Measurements from ENCODE around the gene MRM3. TPM values are rescaled to one million over a fixed set of nuclear protein-coding genes. Genes with fewer than 3 reads are reported as not detected.
"Not testable (repeated sequence)": the region's sequence is repeated elsewhere in the genome, so short reads cannot be mapped to it uniquely, and the experiment has no call there.

The MRM3 gene
- total RNA-seq, 2 experiments from 2014 or later = 18.3 to 21.5 TPM

GRCh38 chr17:748604-749003 is 33.5 kb upstream of the MRM3 start:
- peaks cover 33% of the 10 kb centered on the region for H3K36me3 Mint-ChIP-seq
- H3K27ac Mint-ChIP-seq; ATAC-seq (ENCODE audit: low read depth): not testable (repeated sequence)

DNA sequence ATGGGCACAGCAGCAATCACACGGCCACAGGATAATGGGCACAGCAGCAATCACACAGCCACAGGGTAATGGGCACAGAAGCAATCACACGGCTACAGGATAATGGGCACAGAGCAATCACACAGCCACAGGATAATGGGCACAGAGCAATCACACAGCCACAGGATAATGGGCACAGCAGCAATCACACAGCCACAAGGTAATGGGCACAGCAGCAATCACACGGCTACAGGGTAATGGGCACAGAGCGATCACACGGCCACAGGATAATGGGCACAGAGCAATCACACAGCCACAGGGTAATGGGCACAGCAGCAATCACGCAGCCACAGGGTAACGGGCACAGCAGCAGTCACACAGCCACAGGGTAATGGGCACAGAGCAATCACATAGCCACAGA is 32.8 kb upstream of the MRM3 start:
- ATAC-seq (ENCODE audit: low read depth); DNase-seq; H3K27me3 Mint-ChIP-seq; H3K9me3 Mint-ChIP-seq; H3K27ac Mint-ChIP-seq: not testable (repeated sequence)
- peak overlapping the region; percentile 27 for H3K4me3 Mint-ChIP-seq
- peaks cover 29% of the 10 kb centered on the region for H3K36me3 Mint-ChIP-seq
- peaks cover 25% of the 10 kb centered on the region for H3K4me1 Mint-ChIP-seq
- POLR2A ChIA-PET = interaction anchor here (2.9 kb wide), 1 partner anchor 34 kb away, joined by 21 read pairs; the partner anchor contains the start of gene VPS53

More at GRCh38 chr17:748604-749003, 33.5 kb upstream of the MRM3 start:
- POLR2A ChIA-PET, H3K4me3 Mint-ChIP-seq, H3K27me3 Mint-ChIP-seq, H3K9me3 Mint-ChIP-seq, DNase-seq: not testable (repeated sequence)
- peaks cover 25% of the 10 kb centered on the region for H3K4me1 Mint-ChIP-seq

DNA sequence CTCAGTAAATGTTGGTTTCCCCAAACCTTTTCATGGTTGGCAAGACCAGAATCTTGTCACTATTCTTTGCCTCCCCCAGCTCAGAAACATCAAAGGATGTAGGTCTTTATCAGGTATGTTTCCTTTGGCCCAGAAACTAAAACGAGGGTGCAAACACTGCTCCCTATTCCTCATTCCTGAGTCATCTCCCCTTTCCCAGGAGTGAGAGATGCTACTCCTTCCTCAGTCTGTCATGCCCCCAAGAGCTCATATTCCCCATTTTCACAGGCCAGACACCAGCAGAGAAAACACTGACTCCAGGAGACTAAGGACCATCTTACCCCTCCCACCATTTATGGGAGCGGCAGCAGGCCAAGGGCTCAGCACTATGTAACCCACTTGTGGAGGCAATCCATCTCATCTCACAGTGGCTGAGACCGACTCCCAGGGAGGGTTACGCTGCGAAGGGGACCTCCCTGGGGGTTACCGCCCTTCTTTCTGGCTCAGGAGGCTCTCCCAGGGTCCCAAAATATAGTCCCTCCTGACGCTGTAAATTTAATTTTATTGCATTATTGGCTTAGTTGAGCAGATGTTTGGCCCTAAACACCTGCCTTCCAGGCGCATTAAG is 31.6 kb upstream of the MRM3 start:
- no peaks in the 10 kb centered on the region for H3K27me3 Mint-ChIP-seq
- H3K4me3 Mint-ChIP-seq = peak overlapping the region; percentile 98
- peaks cover 4% of the 10 kb centered on the region for H3K9me3 Mint-ChIP-seq
- ATAC-seq (ENCODE audit: low read depth) = no peak
- H3K36me3 Mint-ChIP-seq = peaks cover 28% of the 10 kb centered on the region
- POLR2A ChIA-PET = interaction anchor here (0.6 to 2.9 kb wide), 5 partner anchors 14 to 230 kb away, joined by 3 to 21 read pairs (median 3); partner anchors contain the start of gene VPS53
- peak overlapping the region; percentile 44 for H3K27ac Mint-ChIP-seq
- no peak for DNase-seq
- H3K4me1 Mint-ChIP-seq = peaks cover 25% of the 10 kb centered on the region

GRCh38 chr17:751269-752001 is 30.7 kb upstream of the MRM3 start:
- DNase-seq = peak; percentile 74
- H3K27ac Mint-ChIP-seq = peak overlapping the region; percentile 96
- peaks cover 29% of the 10 kb centered on the region for H3K36me3 Mint-ChIP-seq
- peaks cover 4% of the 10 kb centered on the region for H3K9me3 Mint-ChIP-seq
- peak; percentile 51 for ATAC-seq (ENCODE audit: low read depth)
- POLR2A ChIA-PET = interaction anchor here (0.6 to 3.3 kb wide), 6 partner anchors 15 to 229 kb away, joined by 3 to 21 read pairs (median 4); partner anchors contain the start of genes GLOD4, MRM3 and VPS53
- H3K4me3 Mint-ChIP-seq = peak overlapping the region; percentile 98
- no peaks in the 10 kb centered on the region for H3K27me3 Mint-ChIP-seq
- peaks cover 25% of the 10 kb centered on the region for H3K4me1 Mint-ChIP-seq

- DNase-seq (peak; percentile 100), ATAC-seq (ENCODE audit: low read depth) (peak; percentile 88)
- Mint-ChIP-seq H3K27me3 (no peaks in the 10 kb centered on the region), H3K4me1 (peaks cover 25% of the 10 kb centered on the region), H3K27ac (peak within 1 kb of the TSS; percentile 97), H3K9me3 (peaks cover 4% of the 10 kb centered on the region), H3K4me3 (peak within 1 kb of the TSS; percentile 98), H3K36me3 (peaks cover 29% of the 10 kb centered on the region)
- POLR2A ChIA-PET = interaction anchor here (0.6 to 3.3 kb wide), 7 partner anchors 19 to 1077 kb away, joined by 3 to 21 read pairs (median 4); partner anchors contain the start of genes GLOD4, MRM3 and VPS53
Observed at GRCh38 chr17:752002-752619, 30.0 kb upstream of the MRM3 start, which contains the start of gene GEMIN4. Gene GEMIN4 (minus strand): TSS chr17:752264. CDS start chr17:752142, 122 bp downstream.

- H3K4me1 Mint-ChIP-seq = peaks cover 25% of the 10 kb centered on the region
- H3K4me3 Mint-ChIP-seq = peak overlapping the region; percentile 98
- DNase-seq (no peak), ATAC-seq (ENCODE audit: low read depth) (peak; percentile 7)
- POLR2A ChIA-PET = interaction anchor here (0.6 to 3.3 kb wide), 7 partner anchors 17 to 1076 kb away, joined by 3 to 12 read pairs (median 3); partner anchors contain the start of genes GLOD4, MRM3 and VPS53
- no peaks in the 10 kb centered on the region for H3K27me3 Mint-ChIP-seq
- peak overlapping the region; percentile 97 for H3K27ac Mint-ChIP-seq
- peaks cover 29% of the 10 kb centered on the region for H3K36me3 Mint-ChIP-seq
- peaks cover 4% of the 10 kb centered on the region for H3K9me3 Mint-ChIP-seq
Observed at GRCh38 chr17:752620-753219, 29.4 kb upstream of the MRM3 start.

DNA sequence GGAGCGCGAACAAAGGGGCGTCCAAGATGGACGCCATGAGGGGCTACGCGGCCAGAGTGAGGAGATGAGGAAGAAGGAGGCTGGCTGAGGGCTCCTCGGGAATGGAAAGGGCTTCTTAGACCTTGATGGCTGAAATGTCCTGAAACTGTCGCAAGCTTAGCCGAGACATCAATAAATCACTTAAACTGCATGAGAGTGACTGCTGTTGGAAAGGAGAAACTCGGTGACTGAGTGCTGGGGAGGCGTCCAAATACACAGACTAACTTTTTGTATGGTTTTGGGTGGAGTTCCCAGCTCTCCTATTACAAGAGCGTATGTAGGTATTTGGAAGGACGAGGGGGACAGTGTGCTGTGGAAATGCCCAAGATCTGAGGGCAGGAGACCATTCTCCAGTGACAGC is 28.7 kb upstream of the MRM3 start:
- Mint-ChIP-seq H3K9me3 (peaks cover 4% of the 10 kb centered on the region), H3K27me3 (no peaks in the 10 kb centered on the region), H3K4me3 (peak overlapping the region; percentile 52), H3K4me1 (peaks cover 24% of the 10 kb centered on the region), H3K27ac (peak overlapping the region; percentile 71), H3K36me3 (peaks cover 22% of the 10 kb centered on the region)
- ATAC-seq (ENCODE audit: low read depth) (no peak), DNase-seq (no peak)
- POLR2A ChIA-PET = interaction anchor here (3.3 kb wide), 1 partner anchor 29 kb away, joined by 12 read pairs; the partner anchor contains the start of genes GLOD4 and MRM3

DNA sequence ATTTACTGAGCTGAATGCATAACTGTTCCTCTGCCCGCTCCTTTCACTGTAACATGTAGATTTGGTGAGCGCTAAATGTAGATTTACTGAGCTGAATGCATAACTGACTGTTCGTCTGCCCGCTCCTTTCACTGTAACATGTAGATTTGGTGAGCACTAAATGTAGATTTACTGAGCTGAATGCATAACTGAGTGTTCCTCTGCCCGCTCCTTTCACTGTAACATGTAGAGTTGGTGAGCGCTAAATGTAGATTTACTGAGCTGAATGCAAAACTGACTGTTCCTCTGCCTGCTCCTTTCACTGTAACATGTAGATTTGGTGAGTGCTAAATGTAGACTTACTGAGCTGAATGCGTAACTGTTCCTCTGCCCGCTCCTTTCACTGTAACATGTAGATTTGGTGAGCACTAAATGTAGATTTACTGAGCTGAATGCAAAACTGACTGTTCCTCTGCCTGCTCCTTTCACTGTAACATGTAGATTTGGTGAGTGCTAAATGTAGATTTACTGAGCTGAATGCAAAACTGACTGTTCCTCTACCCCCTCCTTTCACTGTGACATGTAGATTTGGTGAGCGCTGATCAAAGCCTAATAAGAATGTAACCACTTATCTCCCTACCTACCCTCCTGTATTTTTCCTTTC is 26.7 kb upstream of the MRM3 start:
- not testable (repeated sequence) for ATAC-seq (ENCODE audit: low read depth); DNase-seq; H3K4me3 Mint-ChIP-seq; H3K27ac Mint-ChIP-seq; H3K9me3 Mint-ChIP-seq; H3K27me3 Mint-ChIP-seq
- H3K36me3 Mint-ChIP-seq = peaks cover 15% of the 10 kb centered on the region
- H3K4me1 Mint-ChIP-seq = peaks cover 15% of the 10 kb centered on the region
- POLR2A ChIA-PET = interaction anchor here (0.5 kb wide), 1 partner anchor 230 kb away, joined by 5 read pairs; no protein-coding TSS in a partner anchor

- H3K4me3 Mint-ChIP-seq; DNase-seq; H3K9me3 Mint-ChIP-seq; POLR2A ChIA-PET; H3K27ac Mint-ChIP-seq; H3K27me3 Mint-ChIP-seq; ATAC-seq (ENCODE audit: low read depth): not testable (repeated sequence)
- Mint-ChIP-seq H3K36me3 (peaks cover 14% of the 10 kb centered on the region), H3K4me1 (peaks cover 10% of the 10 kb centered on the region)
Observed at GRCh38 chr17:756010-756567, 26.1 kb upstream of the MRM3 start.

DNA sequence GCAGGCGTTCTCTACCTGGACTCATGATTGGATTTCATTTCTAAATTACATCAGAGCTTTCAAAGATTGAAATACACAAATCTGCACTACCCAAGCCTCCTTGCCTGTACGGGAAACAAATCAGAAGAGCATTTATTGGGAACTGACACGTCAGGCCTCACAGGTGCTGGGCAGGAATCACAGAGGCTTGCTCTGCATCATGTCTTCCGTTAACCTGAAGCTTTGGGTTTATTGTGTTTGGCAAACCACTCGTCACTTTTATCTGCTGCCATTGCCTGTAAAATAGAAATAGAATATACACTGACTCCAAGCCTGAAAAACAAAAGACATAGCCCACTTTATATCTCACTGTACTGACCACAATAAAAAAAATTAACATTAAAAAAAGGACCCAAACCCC is 22.2 kb upstream of the MRM3 start:
- H3K9me3 Mint-ChIP-seq = no peaks in the 10 kb centered on the region
- H3K27me3 Mint-ChIP-seq = no peaks in the 10 kb centered on the region
- peaks cover 14% of the 10 kb centered on the region for H3K36me3 Mint-ChIP-seq
- DNase-seq (no peak), ATAC-seq (ENCODE audit: low read depth) (no peak)
- H3K4me3 Mint-ChIP-seq = no peak overlapping the region
- H3K4me1 Mint-ChIP-seq = no peaks in the 10 kb centered on the region
- H3K27ac Mint-ChIP-seq = no peak overlapping the region
- POLR2A ChIA-PET = interaction anchor here (1.3 to 1.5 kb wide), 2 partner anchors 9 to 22 kb away, joined by 3 read pairs; partner anchors contain the start of genes GLOD4 and MRM3

DNA sequence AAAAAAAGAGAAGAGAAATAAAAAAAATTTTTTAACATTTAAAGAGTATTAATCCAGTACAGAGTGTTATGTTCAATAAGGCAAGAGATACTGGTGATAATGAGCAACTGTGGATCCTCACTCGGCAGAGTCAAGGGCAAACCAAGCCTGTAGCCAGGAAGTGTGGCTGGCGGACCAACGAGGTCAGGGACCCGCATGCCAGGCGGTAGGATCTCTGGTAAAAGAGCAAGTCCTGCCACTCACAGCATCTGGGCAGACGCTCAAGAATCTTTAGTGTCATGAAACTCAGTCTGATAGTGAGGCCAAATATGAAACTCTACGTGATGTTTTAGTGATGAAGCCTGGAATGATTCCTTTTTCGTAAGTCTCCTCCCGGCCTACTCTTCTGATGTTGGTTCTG is 21.8 kb upstream of the MRM3 start:
- POLR2A ChIA-PET = interaction anchor here (1.5 kb wide), 1 partner anchor 9 kb away, joined by 3 read pairs; no protein-coding TSS in a partner anchor
- ATAC-seq (ENCODE audit: low read depth) (no peak), DNase-seq (no peak)
- Mint-ChIP-seq H3K9me3 (no peaks in the 10 kb centered on the region), H3K27me3 (no peaks in the 10 kb centered on the region), H3K4me3 (no peak overlapping the region), H3K4me1 (no peaks in the 10 kb centered on the region), H3K36me3 (peaks cover 19% of the 10 kb centered on the region), H3K27ac (no peak overlapping the region)

- Mint-ChIP-seq H3K4me1 (no peaks in the 10 kb centered on the region), H3K36me3 (peaks cover 21% of the 10 kb centered on the region), H3K4me3 (no peak overlapping the region), H3K9me3 (no peaks in the 10 kb centered on the region), H3K27ac (no peak overlapping the region), H3K27me3 (no peaks in the 10 kb centered on the region)
- no peak for DNase-seq
- POLR2A ChIA-PET = no interaction called here
- ATAC-seq (ENCODE audit: low read depth) = no peak
Observed at GRCh38 chr17:767076-767475, 15.1 kb upstream of the MRM3 start.

Measured in activated naive CD8-positive, alpha-beta T cell treated with anti-CD3 and anti-CD28 coated beads, Interleukin-2, amount 10 ng/mL, durations not matched to agents 7 days and 5 days (primary cell).